K562 (cell line): Measurements from ENCODE around the gene SMIM22. TPM values are rescaled to one million over a fixed set of nuclear protein-coding genes. Genes with fewer than 3 reads are reported as not detected.

Source experiments
- CBX1 ChIP-seq: sonication (generic); IDR thresholded peaks from 2 replicates; pipeline ENCODE4 v1.6.1; 2016; ENCODE audit warnings: antibody characterized with exemption, low read depth, mild to moderate bottlenecking
- CBX2 ChIP-seq: fragments of 200-600 bp; sonication (generic); IDR thresholded peaks from one replicate; pipeline ENCODE4 v1.6.1; 2012; ENCODE audit warnings: mild to moderate bottlenecking, low read length, inconsistent platforms; ENCODE audit not compliant: insufficient read depth, poor library complexity, severe bottlenecking
- E2F3 ChIP-seq: fragments of 250-450 bp; sonication (Bioruptor Pico); IDR thresholded peaks from 2 replicates; pipeline ENCODE4 v1.4.0; 2020; ENCODE audit warnings: mild to moderate bottlenecking
- HMG20A ChIP-seq: fragments of 450-650 bp; formaldehyde crosslinking; conservative IDR thresholded peaks from 2 replicates; pipeline ENCODE4 v1.4.0; 2020; ENCODE audit warnings: mild to moderate bottlenecking, mixed read lengths
- MLX ChIP-seq, 2 experiments: fragments of 450-650 bp in 1 of 2; sonication (generic) in 1 of 2; formaldehyde crosslinking; conservative IDR thresholded peaks; 2 replicates each; pipeline versions ENCODE4 v1.4.0 to v1.8.1; 2020 to 2022; ENCODE audit warnings: mild to moderate bottlenecking in 1 of 2, missing genetic modification reagents in 1 of 2
- MYBL2 ChIP-seq, 2 experiments: fragments of 450-650 bp in 1 of 2; sonication (generic) in 1 of 2; formaldehyde crosslinking in 1 of 2; IDR thresholded peaks; 2 replicates each; pipeline versions ENCODE4 v1.6.1 to v1.8.1; 2017 to 2022; ENCODE audit warnings: borderline replicate concordance in 1 of 2, inconsistent platforms in 1 of 2, low read depth in 1 of 2, mild to moderate bottlenecking in 1 of 2, missing genetic modification reagents in 1 of 2, moderate library complexity in 1 of 2
- NR2C2 ChIP-seq, 2 experiments: fragments of 200-800 bp in 1 of 2; sonication (Bioruptor generic) in 1 of 2; sonication (generic) in 1 of 2; formaldehyde crosslinking in 1 of 2; IDR thresholded peaks; 2 replicates each; pipeline versions ENCODE4 v1.6.1 to v1.8.0; 2016 to 2022; ENCODE audit warnings: mild to moderate bottlenecking in 1 of 2, missing compliant biosample characterization in 1 of 2, missing genetic modification characterization in 1 of 2, missing genetic modification reagents in 1 of 2
- PATZ1 ChIP-seq: fragments of 250-450 bp; sonication (Bioruptor Pico); IDR thresholded peaks from 2 replicates; pipeline ENCODE4 v1.5.0; 2020; ENCODE audit warnings: mild to moderate bottlenecking, borderline replicate concordance
- PBX2 ChIP-seq, 2 experiments: IDR thresholded peaks in 1 of 2; conservative IDR thresholded peaks in 1 of 2; 2 replicates each; pipeline ENCODE4 v1.6.1; 2016; ENCODE audit warnings: low read depth in 2 of 2, mild to moderate bottlenecking in 1 of 2, missing compliant biosample characterization in 1 of 2, missing genetic modification characterization in 1 of 2, moderate library complexity in 1 of 2
- SMARCA4 ChIP-seq: fragments of 450-650 bp; IDR thresholded peaks from 2 replicates; pipeline ENCODE4 v1.6.1; 2016
- STAT5A ChIP-seq: IDR thresholded peaks from 2 replicates; pipeline ENCODE4 v1.6.1; 2012; ENCODE audit warnings: low read length, inconsistent platforms, borderline replicate concordance
- XRCC3 ChIP-seq: fragments of 450-650 bp; IDR thresholded peaks from 2 replicates; pipeline ENCODE4 v1.6.1; 2017; ENCODE audit warnings: mild to moderate bottlenecking, moderate library complexity
- ZBTB9 ChIP-seq: fragments of 450-650 bp; formaldehyde crosslinking; IDR thresholded peaks from 2 replicates; pipeline ENCODE4 v1.4.0; 2020; ENCODE audit warnings: mild to moderate bottlenecking, moderate library complexity
- ZNF12 ChIP-seq: sonication (generic); formaldehyde crosslinking; IDR thresholded peaks from 2 replicates; pipeline ENCODE4 v1.4.0; 2020; ENCODE audit warnings: mild to moderate bottlenecking, missing genetic modification reagents
- ZNF124 ChIP-seq: sonication (generic); formaldehyde crosslinking; IDR thresholded peaks from 2 replicates; pipeline ENCODE4 v1.8.1; 2022; ENCODE audit warnings: missing genetic modification reagents
- ZNF143 ChIP-seq: sonication (generic); formaldehyde crosslinking; IDR thresholded peaks from 2 replicates; pipeline ENCODE4 v1.9.0; 2022; ENCODE audit warnings: mild to moderate bottlenecking, missing genetic modification reagents
- ZNF217 ChIP-seq: sonication (generic); formaldehyde crosslinking; IDR thresholded peaks from 2 replicates; pipeline ENCODE4 v1.8.0; 2022; ENCODE audit warnings: mild to moderate bottlenecking, missing genetic modification reagents
- ZNF263 ChIP-seq: sonication (generic); formaldehyde crosslinking; IDR thresholded peaks from 2 replicates; pipeline ENCODE4 v1.8.0; 2022; ENCODE audit warnings: mild to moderate bottlenecking, missing genetic modification reagents, borderline replicate concordance
- ZNF431 ChIP-seq: sonication (generic); formaldehyde crosslinking; IDR thresholded peaks from 2 replicates; pipeline ENCODE4 v1.8.0; 2022; ENCODE audit warnings: mild to moderate bottlenecking, missing genetic modification reagents
- ZNF589 ChIP-seq: fragments of 200-800 bp; sonication (Bioruptor generic); IDR thresholded peaks from 2 replicates; pipeline ENCODE4 v1.6.1; 2016; ENCODE audit warnings: low read depth, missing genetic modification characterization, missing compliant biosample characterization
- polyA plus RNA-seq, 8 experiments: library from polyadenylated mRNA; depleted of rRNA in 4 of 8; stranded (reverse) in 5 of 8; unstranded in 3 of 8; fragments of >200 nt; fragmentation: Nextera tagmentation in 2 of 8; fragmentation: Illumina TruSeq in 1 of 8; extraction: Ambion mirVana in 2 of 8; extraction: Trizol in 1 of 8; gene quantifications; 2 replicates each; pipeline versions ENCODE4 v1.2.1 to v1.2.3, GENCODE V29; 2011 to 2014; ENCODE audit warnings: inconsistent platforms in 1 of 8, missing spikeins in 1 of 8
- total RNA-seq, 7 experiments: library from RNA; depleted of rRNA in 6 of 7; stranded (reverse); fragments of >200 nt in 6 of 7; fragmentation: Illumina TruSeq in 2 of 7; extraction: Trizol in 2 of 7; gene quantifications; 2 replicates each; pipeline versions ENCODE4 v1.2.1 to v1.2.3, GENCODE V29; 2011 to 2021; ENCODE audit warnings: low replicate concordance in 1 of 7

Gene SMIM22
- total and polyA plus RNA-seq, 9 of the 15 experiments (the other 6 are each of a cell fraction or from before 2014, with no cell fraction given): not detected

- TF ChIP-seq MYBL2 (IDR thresholded peaks at IDR 0.05; ENCODE audit: low read depth) (no peak), MYBL2 (CRISPR knock-in tag; IDR thresholded peaks at IDR 0.05; ENCODE audit: borderline replicate concordance) (no peak), ZBTB9 (CRISPR knock-in tag) (no peak), NR2C2 (CRISPR knock-in tag; IDR thresholded peaks at IDR 0.05) (no peak), NR2C2 (tag; IDR thresholded peaks at IDR 0.05) (peak; percentile 95), ZNF263 (CRISPR knock-in tag) (no peak; the same call in 1 of the 2 replicates), ZNF431 (CRISPR knock-in tag) (0 out of 2 replicates have a peak, but pooled peaks have one; percentile 35), ZNF12 (CRISPR knock-in tag) (0 out of 2 replicates have a peak, but pooled peaks have one; percentile 67), ZNF124 (CRISPR knock-in tag) (no peak), PATZ1 (CRISPR knock-in tag) (no peak), MLX (CRISPR knock-in tag; conservative IDR thresholded peaks at IDR 0.05) (no peak), ZNF217 (CRISPR knock-in tag) (no peak), E2F3 (CRISPR knock-in tag) (no peak), CBX2 (no peak), STAT5A (no peak), ZNF143 (CRISPR knock-in tag) (peak; percentile 93), ZNF589 (no peak), XRCC3 (no peak), PBX2 (CRISPR knock-in tag; IDR thresholded peaks at IDR 0.05; ENCODE audit: low read depth) (no peak), PBX2 (tag; conservative IDR thresholded peaks at IDR 0.05; ENCODE audit: low read depth) (no peak), SMARCA4 (no peak), CBX1 (peak; percentile 98), HMG20A (CRISPR knock-in tag) (no peak)
Measured at GRCh38 chr16:4768549-4769305, 26.4 kb upstream of the SMIM22 start (continued).
